Measurements from ENCODE around the gene NMT1. TPM values are rescaled to one million over a fixed set of nuclear protein-coding genes. Genes with fewer than 3 reads are reported as not detected.

NMT1 gene
- total RNA-seq, 2 donors from 2014 or later, result 147 to 161 TPM

- peaks cover 0 to 5% of the 10 kb centered on the region in 2 donors for H3K4me1 Mint-ChIP-seq (ENCODE audit: low read depth in 2 of 2)
- H3K36me3 Mint-ChIP-seq, result no peaks in the 10 kb centered on the region
- peak overlapping the region in 1 of 2 donors; percentile 27 for H3K27ac Mint-ChIP-seq
- ATAC-seq (peak; percentile 29 to 43), DNase-seq (ENCODE audit: low spot score) (peak; percentile 54)
- H3K27me3 Mint-ChIP-seq, result no peaks in the 10 kb centered on the region
- H3K9me3 Mint-ChIP-seq, result no peaks in the 10 kb centered on the region
- no peak overlapping the region for H3K4me3 Mint-ChIP-seq
Measured at GRCh38 chr17:45029758-45030423, 31.2 kb upstream of the NMT1 start.

DNA sequence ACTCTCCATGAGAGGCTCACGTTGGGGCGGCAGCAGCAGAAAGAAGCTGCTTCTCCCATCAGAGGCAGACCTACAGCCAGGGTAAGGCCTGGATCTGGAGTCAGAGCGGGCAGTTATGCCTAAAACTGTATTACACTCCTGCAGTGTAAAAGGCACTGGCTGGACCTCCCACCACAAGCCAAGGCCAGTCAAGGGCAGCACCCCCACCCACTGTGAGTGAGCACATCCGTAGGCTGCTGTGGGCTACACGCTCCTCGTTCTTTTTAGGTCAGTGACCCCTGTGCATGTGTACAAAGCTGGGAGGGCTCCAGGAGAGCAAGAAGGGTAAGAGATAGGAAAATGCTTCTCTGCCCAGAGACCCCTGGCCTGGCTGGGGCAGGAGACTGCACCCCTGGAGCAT, 30.4 kb upstream of the NMT1 start:
- H3K4me1 Mint-ChIP-seq (ENCODE audit: low read depth in 2 of 2), result peaks cover 0 to 5% of the 10 kb centered on the region in 2 donors

GRCh38 chr17:45031231-45032173, 29.6 kb upstream of the NMT1 start:
- no peak overlapping the region for H3K4me3 Mint-ChIP-seq
- DNase-seq (ENCODE audit: low spot score), result peak; percentile 35
- H3K4me1 Mint-ChIP-seq (ENCODE audit: low read depth in 2 of 2), result peaks cover 0 to 5% of the 10 kb centered on the region in 2 donors
- H3K27ac Mint-ChIP-seq, result no peak overlapping the region
- no peak for ATAC-seq
- H3K9me3 Mint-ChIP-seq, result no peaks in the 10 kb centered on the region
- H3K27me3 Mint-ChIP-seq, result no peaks in the 10 kb centered on the region
- no peaks in the 10 kb centered on the region for H3K36me3 Mint-ChIP-seq

More for the DNA sequence above, 30.4 kb upstream of the NMT1 start:
- ATAC-seq (no peak), DNase-seq (ENCODE audit: low spot score) (no peak)
- Mint-ChIP-seq H3K27ac (no peak overlapping the region), H3K4me3 (no peak overlapping the region), H3K9me3 (no peaks in the 10 kb centered on the region), H3K36me3 (no peaks in the 10 kb centered on the region), H3K27me3 (no peaks in the 10 kb centered on the region)

GRCh38 chr17:45032174-45032541, 29.0 kb upstream of the NMT1 start:
- Mint-ChIP-seq H3K4me3 (no peak overlapping the region), H3K36me3 (no peaks in the 10 kb centered on the region)

GRCh38 chr17:45034599-45034998, 26.5 kb upstream of the NMT1 start:
- no peaks in the 10 kb centered on the region for H3K27me3 Mint-ChIP-seq
- H3K4me1 Mint-ChIP-seq (ENCODE audit: low read depth in 2 of 2), result peaks cover 0 to 5% of the 10 kb centered on the region in 2 donors
- no peak overlapping the region for H3K4me3 Mint-ChIP-seq
- ATAC-seq (no peak), DNase-seq (ENCODE audit: low spot score) (peak; percentile 54)
- H3K27ac Mint-ChIP-seq, result peak overlapping the region in 1 of 2 donors; percentile 70
- H3K9me3 Mint-ChIP-seq, result no peaks in the 10 kb centered on the region
- H3K36me3 Mint-ChIP-seq, result no peaks in the 10 kb centered on the region

More at GRCh38 chr17:45032174-45032541, 29.0 kb upstream of the NMT1 start:
- ATAC-seq, result no peak
- peaks cover 0 to 5% of the 10 kb centered on the region in 2 donors for H3K4me1 Mint-ChIP-seq (ENCODE audit: low read depth in 2 of 2)
- no peaks in the 10 kb centered on the region for H3K27me3 Mint-ChIP-seq
- no peak for DNase-seq (ENCODE audit: low spot score)
- no peaks in the 10 kb centered on the region for H3K9me3 Mint-ChIP-seq
- H3K27ac Mint-ChIP-seq, result no peak overlapping the region

GRCh38 chr17:45035848-45036247, 25.3 kb upstream of the NMT1 start:
- DNase-seq (ENCODE audit: low spot score), result peak; percentile 1
- ATAC-seq, result no peak
- Mint-ChIP-seq H3K36me3 (no peaks in the 10 kb centered on the region), H3K27me3 (no peaks in the 10 kb centered on the region), H3K27ac (no peak overlapping the region), H3K4me1 (ENCODE audit: low read depth in 2 of 2) (peaks cover 0 to 5% of the 10 kb centered on the region in 2 donors), H3K9me3 (no peaks in the 10 kb centered on the region), H3K4me3 (no peak overlapping the region)

GRCh38 chr17:45036691-45037090, 24.4 kb upstream of the NMT1 start:
- ATAC-seq, result no peak
- no peaks in the 10 kb centered on the region for H3K27me3 Mint-ChIP-seq
- no peak overlapping the region for H3K4me3 Mint-ChIP-seq
- DNase-seq (ENCODE audit: low spot score), result peak; percentile 5
- H3K4me1 Mint-ChIP-seq (ENCODE audit: low read depth in 2 of 2), result peaks cover 0 to 5% of the 10 kb centered on the region in 2 donors
- H3K9me3 Mint-ChIP-seq, result no peaks in the 10 kb centered on the region
- no peak overlapping the region for H3K27ac Mint-ChIP-seq
- H3K36me3 Mint-ChIP-seq, result no peaks in the 10 kb centered on the region

DNA sequence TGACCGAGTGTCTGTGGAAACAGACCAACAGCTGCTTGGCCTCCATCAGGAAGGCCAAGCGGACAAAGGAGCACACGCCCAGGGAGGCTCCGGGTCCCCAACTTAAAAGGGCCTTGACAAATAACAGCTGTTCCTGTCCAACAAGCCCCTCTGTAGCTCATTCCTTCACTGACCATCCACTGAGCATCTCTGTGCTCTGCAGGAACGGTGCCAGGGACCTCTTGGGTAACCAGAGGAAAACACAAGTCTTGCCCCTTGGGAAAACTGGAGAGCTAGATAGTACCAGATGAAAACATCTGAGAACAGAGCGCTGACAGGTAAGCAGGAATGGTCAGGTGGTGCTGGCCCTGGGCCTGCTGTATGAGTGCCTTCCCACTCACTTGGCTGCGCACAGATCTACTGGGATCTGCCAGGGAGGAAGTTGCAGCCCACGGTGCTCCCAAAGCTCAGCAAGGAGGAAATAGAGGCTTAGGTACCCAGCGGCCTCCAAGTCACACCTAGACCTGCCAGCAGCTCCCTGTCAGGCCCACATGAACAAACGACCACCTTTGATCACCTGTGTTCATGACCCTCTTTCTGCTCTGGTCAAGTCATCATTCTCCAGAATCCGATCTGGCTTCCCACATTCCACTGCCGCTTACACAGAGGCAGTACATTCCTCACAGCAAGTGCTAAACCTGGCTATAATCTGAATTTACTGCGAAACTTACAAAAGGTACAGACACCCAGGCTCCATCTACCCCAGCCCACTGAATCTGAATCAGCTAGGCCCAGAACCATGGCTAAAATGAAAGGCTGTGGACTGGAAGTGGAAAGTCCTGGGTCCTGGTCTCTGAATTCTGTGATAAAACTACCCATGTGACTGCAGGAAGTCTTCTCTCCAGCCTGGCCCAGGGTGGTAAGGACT, 22.1 kb upstream of the NMT1 start:
- Mint-ChIP-seq H3K4me1 (ENCODE audit: low read depth in 2 of 2) (peaks cover 0 to 8% of the 10 kb centered on the region in 2 donors), H3K9me3 (no peaks in the 10 kb centered on the region), H3K36me3 (no peaks in the 10 kb centered on the region), H3K27ac (no peak overlapping the region), H3K27me3 (no peaks in the 10 kb centered on the region), H3K4me3 (no peak overlapping the region)
- DNase-seq (ENCODE audit: low spot score) (peak; percentile 22), ATAC-seq (no peak)

DNA sequence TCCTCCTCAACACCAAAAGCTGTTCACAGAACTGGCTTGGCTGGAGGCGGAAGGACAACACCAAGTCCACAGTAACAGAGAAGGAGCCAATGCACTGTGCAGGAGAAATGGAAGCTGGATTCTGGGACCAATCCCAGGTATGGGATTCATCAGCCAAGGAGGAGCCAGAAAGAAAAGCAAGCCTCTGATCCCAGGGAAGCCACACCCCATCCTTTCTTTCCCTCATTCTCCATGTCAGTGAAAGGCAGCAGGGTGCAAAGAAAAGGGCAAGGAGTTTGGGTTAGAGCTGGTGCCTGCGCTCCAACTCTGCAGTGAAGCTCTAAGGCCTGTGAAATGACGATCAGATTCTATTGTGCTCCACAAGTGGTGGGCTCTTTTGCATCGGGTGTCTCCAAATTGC, 20.7 kb upstream of the NMT1 start:
- Mint-ChIP-seq H3K27me3 (no peaks in the 10 kb centered on the region), H3K36me3 (no peaks in the 10 kb centered on the region), H3K9me3 (no peaks in the 10 kb centered on the region), H3K27ac (no peak overlapping the region), H3K4me1 (ENCODE audit: low read depth in 2 of 2) (peaks cover 0 to 5% of the 10 kb centered on the region in 2 donors), H3K4me3 (no peak overlapping the region)
- ATAC-seq (no peak), DNase-seq (ENCODE audit: low spot score) (no peak)

GRCh38 chr17:45042346-45043120, 18.6 kb upstream of the NMT1 start:
- H3K27ac Mint-ChIP-seq, result no peak overlapping the region
- no peaks in the 10 kb centered on the region for H3K9me3 Mint-ChIP-seq
- DNase-seq (ENCODE audit: low spot score) (no peak), ATAC-seq (no peak)
- no peak overlapping the region for H3K4me3 Mint-ChIP-seq
- no peaks in the 10 kb centered on the region for H3K36me3 Mint-ChIP-seq
- H3K27me3 Mint-ChIP-seq, result no peaks in the 10 kb centered on the region
- peaks cover 0 to 8% of the 10 kb centered on the region in 2 donors for H3K4me1 Mint-ChIP-seq (ENCODE audit: low read depth in 2 of 2)

- Mint-ChIP-seq H3K36me3 (no peaks in the 10 kb centered on the region), H3K4me1 (ENCODE audit: low read depth in 2 of 2) (peaks cover 0 to 8% of the 10 kb centered on the region in 2 donors), H3K4me3 (no peak overlapping the region), H3K27ac (no peak overlapping the region), H3K9me3 (no peaks in the 10 kb centered on the region), H3K27me3 (no peaks in the 10 kb centered on the region)
- ATAC-seq (no peak), DNase-seq (ENCODE audit: low spot score) (no peak)
Measured at GRCh38 chr17:45043813-45044540, 17.1 kb upstream of the NMT1 start.

GRCh38 chr17:45046537-45047125, 14.5 kb upstream of the NMT1 start:
- Mint-ChIP-seq H3K27ac (no peak overlapping the region), H3K36me3 (no peaks in the 10 kb centered on the region), H3K27me3 (no peaks in the 10 kb centered on the region), H3K9me3 (no peaks in the 10 kb centered on the region), H3K4me1 (ENCODE audit: low read depth in 2 of 2) (peaks cover 10 to 15% of the 10 kb centered on the region in 2 donors), H3K4me3 (no peak overlapping the region)
- DNase-seq (ENCODE audit: low spot score), result no peak
- no peak for ATAC-seq
